H1 (cell line): ENCODE results near the gene NADK. TPM values are rescaled to one million over a fixed set of nuclear protein-coding genes. Genes with fewer than 3 reads are reported as not detected.

Experiments
- CHD2 ChIP-seq: IDR thresholded peaks from 2 replicates; pipeline ENCODE4 v1.6.1; 2012; ENCODE audit warnings: low read length, improper control_type of control experiment
- KDM1A ChIP-seq: fragments of 200-600, 300-600 bp; sonication (generic); IDR thresholded peaks from 2 replicates; pipeline ENCODE4 v1.7.1; 2016; ENCODE audit warnings: mild to moderate bottlenecking, low read length, borderline replicate concordance
- SRF ChIP-seq: IDR thresholded peaks from 2 replicates; pipeline ENCODE4 v1.6.1; 2011; ENCODE audit warnings: mild to moderate bottlenecking, low read depth, low read length, moderate library complexity
- polyA plus RNA-seq, 7 experiments: library from polyadenylated mRNA; depleted of rRNA in 3 of 7; stranded (reverse) in 5 of 7; unstranded in 2 of 7; fragments of >200 nt in 5 of 7; fragments of 200-250 nt in 2 of 7; gene quantifications; 1 replicate in 5 of 7; 2 replicates in 1 of 7; 4 replicates in 1 of 7; pipeline versions ENCODE4 v1.2.1 to v1.2.3, GENCODE V29; 2011 to 2013; ENCODE audit warnings: missing spikeins in 2 of 7, mixed read lengths in 2 of 7
- total RNA-seq: library from RNA; stranded (reverse); fragmentation: NEBNext Ultra II Directional; extraction: Animal tissue kit (Norgen Biotek cat#: 25700); gene quantifications from 2 replicates; pipeline ENCODE4 v1.2.1, GENCODE V29; 2021

The NADK gene
- total and polyA plus RNA-seq, 2 of the 8 experiments (the other 6 are each of a cell fraction or from before 2014, with no cell fraction given), result 78.0 to 89.7 TPM

- TF ChIP-seq SRF, result no peak
- TF ChIP-seq CHD2, result no peak
- TF ChIP-seq KDM1A, result no peak
Measured at GRCh38 chr1:1788646-1789431, 10.6 kb upstream of the NADK start (continued).
